Activated T-helper 1 cell treated with anti-CD3 and anti-CD28 coated beads, Interleukin-2, amount 50 U/mL, for 16 hours (primary cell): ENCODE data around the gene TRIML2.

Experiments
- DNase-seq, 2 donors: peaks; one replicate each; pipeline ENCODE4 v3.0.0-alpha.2; 2020; ENCODE audit warnings: low read depth in 1 of 2, low spot score in 1 of 2

Gene TRIML2

GRCh38 chr4:188109157-188109755 is at the start of gene TRIML2:
TRIML2 (minus strand) TSS chr4:188109603; CDS start chr4:188105368, 4,235 bp downstream.
- DNase-seq: no peak

DNA sequence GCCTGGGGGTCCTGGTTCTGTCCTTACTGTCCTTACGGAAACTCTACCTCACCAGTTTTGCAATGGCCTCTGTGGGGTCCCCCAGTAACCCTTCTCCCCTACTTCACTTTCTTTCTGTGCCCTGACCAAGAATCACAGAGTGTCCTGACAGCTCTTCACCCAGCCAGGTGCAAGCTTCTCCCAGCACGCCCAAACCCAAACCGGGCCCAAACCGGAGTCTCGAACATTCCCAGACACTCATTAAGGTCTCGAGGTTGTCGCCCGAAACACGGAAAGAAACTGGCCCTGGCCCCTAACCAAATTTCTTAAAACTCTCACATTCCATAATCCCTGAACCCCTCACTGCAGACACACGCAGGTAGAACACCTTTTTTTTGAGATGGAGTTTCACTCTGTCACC is 48.9 kb upstream of the TRIML2 start:
- DNase-seq: no peak

DNA sequence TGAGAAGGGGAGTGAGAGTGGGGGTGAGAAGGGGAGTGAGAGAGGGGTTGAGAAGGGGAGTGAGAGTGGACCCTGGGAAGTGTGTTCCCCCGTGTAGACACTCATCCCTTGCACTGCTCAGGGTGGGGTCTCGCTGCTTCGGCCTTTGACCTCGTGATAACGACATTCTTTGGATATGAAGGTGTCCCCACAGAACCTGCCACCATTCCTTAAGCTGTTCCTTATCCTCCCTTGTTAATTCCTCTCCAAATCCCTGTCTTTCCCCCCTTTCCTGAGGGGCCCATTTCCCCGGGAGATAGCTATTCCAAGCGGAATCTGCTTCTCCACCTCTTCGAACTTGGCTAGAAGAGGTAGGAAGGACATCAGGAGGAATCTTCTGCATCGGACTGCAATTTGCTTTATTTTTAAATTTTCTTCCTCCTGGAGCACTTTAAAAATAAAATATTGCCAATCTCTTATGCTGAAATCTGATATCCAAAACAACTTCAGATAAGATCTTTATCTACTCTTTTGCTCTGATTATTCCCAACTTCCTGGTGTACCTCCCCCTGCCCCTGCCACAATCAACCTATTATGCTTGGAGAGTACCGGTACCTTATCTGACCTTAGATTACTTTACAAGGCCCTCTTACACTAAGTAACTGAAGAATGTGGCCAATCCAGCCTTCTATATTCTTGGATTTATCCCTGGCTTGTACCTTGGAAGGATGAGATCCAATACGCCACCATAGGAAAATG is 45.4 kb upstream of the TRIML2 start:
- no peak for DNase-seq

DNA sequence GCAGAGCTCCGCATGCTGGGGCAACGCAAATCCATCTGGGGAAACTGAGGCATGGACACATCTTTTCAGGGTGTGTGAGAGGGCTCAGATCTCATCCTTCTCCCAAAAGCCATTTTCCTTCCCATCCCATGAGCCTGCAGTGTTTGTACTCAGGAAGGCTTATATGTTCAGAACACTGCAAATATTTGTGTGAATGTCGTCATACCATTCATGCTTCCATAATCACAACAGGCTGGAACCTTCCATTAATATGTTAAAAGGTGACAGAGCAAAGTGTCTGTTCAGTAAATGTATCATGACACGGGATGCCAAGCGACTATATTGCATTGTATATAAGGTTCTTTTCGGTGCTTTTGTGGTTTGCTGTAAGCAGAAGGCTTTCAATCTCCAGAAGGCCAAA is 38.4 kb upstream of the TRIML2 start:
- DNase-seq: no peak

DNA sequence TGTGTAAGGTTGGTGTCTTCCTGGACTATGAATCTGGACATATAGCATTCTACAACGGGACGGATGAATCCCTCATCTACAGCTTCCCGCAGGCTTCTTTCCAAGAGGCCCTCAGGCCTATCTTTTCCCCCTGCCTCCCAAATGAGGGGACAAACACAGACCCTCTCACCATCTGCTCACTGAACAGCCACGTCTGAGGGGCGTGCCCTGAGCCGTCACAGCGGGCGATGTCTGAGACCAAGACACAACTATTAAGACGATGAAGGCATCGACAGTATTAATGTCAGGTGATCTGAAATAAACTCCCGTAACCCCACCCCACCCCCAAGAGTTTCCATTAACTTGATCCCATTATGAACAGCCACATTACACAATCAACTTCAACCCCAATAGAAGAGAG is 37.8 kb upstream of the TRIML2 start:
- no peak for DNase-seq

DNA sequence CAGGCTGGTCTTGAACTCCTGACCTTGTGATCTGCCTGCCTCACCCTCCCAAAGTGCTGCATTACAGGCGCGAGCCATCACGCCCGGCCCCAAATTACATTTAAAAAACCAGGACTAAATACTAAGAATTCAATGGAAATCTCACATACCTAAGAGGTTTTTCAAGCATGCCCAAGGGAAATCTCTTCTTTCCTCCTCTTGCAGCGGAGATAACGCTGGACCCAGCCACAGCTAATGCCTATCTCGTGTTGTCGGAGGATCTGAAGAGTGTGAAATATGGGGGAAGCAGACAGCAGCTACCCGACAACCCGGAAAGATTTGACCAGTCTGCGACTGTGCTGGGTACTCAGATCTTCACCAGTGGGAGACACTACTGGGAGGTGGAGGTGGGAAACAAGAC is 37.2 kb upstream of the TRIML2 start:
- DNase-seq: no peak

DNA sequence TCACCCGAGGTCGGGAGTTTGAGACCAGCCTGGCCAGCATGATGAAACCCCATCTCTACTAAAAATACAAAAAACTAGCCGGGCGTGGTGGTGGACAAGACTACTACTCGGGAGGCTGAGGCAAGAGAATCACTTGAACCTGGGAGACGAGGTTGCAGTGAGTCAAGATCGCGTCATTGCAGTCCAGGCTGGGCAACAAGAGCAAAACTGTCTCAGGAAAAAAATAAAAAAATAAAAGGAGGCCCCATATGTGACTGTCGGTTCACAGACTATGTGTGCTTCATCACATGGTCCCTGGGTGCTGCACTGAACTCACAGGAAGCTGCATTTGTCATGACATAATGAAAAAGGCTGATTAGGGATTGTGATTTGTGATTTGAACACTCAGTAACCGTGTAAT is 36.2 kb upstream of the TRIML2 start:
- DNase-seq: no peak

DNA sequence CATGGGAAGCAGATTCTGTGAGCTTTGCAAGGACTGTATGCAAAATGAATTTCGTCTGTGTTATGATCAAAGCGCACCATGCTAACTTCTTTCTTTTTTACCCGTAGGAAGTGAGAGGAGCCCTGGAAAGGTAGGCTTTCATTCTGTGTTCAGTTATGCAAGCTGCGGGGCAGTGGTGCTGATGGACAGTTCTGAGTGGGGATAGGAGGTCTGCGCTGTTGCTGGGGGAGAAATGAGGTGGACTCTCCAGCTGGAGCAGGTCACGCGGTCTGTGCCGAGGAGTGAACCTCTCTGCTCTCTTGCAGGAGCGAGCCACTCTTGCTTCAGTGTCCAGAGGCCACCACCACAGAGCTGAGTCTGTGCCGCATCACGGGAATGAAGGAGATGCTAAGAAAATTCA is 34.3 kb upstream of the TRIML2 start:
- no peak for DNase-seq

DNA sequence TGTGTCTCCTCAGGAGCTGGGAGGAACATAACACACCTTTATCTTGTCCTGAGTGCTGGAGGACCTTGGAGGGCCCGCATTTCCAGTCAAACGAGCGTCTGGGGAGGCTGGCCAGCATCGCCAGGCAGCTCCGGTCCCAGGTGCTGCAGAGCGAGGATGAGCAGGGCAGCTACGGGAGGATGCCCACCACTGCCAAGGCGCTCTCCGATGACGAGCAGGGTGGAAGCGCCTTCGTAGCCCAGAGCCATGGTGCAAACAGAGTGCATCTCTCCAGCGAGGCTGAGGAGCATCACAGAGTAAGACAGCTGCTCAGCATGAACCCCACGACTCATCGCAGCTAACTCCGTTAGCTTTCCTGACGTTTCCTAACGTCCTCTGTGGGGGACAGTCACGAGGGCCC is 30.3 kb upstream of the TRIML2 start:
- DNase-seq: no peak

DNA sequence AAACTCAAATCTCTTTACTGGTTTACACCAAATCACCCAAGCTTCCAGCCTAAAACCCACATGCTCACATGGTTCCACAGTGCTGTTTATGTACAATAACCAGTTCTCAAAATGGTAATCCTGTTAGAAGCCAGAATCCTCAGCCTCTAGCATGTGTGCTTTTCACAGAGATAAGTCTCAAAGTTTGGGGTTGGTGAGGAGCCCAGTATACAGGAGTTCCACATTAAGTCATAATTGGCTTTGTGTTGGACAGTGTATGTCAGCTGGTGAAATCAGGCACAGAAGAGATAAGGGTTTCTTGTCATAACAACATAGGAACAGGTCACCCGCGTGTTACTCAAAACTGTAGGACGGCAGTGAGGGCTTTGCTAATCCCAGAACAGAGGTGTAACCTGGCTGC is 29.7 kb upstream of the TRIML2 start, which contains the start of gene TRIML1:
TSS of gene TRIML1 (plus strand) at position 301 of the 400 bp plus-strand sequence. CDS start 118 bp downstream, outside the sequence.
- DNase-seq: no peak

- DNase-seq: no peak
Measured at GRCh38 chr4:188138227-188138626, 28.8 kb upstream of the TRIML2 start.

DNA sequence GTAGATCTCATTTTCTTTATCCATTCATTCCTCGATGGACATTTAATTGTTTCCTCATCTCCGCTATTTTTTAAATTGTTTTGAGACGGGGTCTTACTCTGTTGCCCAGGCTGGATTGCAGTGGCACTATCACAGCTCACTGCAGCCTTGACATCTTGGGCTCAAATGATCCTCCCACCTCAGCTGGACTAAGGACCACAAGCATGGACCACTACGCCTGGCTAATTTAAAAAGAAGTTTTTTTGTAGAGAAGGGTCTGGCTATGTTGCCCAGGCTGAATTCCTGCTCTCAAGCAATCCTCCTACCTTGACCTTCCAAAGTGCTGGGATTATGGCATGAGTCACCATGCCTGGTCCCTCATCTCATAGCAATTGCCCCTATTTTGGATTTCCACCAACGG is 22.8 kb upstream of the TRIML2 start:
- DNase-seq: no peak

DNA sequence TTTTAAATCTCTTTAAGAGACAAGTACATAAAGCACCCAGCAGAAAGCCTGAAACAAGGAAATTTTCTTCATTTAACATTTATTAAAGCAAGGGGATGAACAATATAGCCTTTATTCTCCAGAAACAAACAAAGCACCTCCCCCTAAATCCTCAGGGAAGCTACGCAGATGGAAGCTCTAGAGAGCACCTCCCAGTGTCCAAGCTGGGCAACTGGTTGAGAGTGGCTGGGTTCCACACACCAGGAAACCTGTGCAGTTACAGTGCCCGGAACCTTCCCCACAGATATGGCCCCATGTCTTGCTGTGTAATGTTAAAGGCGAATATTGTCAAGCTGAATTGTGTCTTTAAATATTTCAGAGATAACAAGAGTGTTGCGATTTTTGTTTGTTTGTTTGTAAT is 21.0 kb upstream of the TRIML2 start:
- DNase-seq: no peak

DNA sequence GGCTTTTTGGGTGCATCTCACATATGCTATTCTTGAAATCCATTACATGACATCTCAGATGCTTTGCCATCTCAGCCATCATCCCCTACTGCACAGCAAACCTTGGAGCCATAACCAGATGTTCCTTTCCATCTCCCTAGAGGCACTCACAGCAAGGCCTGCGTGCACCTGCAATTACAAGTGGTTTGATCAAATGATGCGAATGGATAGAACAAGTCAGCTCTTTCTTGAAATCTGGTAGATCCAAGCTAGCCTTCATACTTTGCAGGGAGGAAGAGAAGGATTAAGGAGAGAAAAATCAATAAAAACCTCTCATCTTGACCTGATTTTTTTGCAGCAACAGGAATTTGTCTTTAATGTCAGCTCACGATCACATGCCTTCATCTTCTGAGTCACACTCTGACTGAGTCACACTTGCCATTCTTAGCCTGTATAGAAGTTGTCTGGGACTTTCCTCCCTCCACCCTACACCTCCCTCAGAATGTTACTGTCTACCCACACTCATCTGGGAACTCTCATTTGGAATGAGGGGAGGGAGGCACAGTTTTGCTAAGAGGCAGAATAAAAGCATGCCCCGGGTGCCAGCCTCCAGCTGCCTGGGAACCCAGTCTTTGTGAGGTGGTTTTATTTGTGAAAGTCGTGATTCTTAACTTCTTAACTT is 17.9 kb upstream of the TRIML2 start:
- DNase-seq: no peak

DNA sequence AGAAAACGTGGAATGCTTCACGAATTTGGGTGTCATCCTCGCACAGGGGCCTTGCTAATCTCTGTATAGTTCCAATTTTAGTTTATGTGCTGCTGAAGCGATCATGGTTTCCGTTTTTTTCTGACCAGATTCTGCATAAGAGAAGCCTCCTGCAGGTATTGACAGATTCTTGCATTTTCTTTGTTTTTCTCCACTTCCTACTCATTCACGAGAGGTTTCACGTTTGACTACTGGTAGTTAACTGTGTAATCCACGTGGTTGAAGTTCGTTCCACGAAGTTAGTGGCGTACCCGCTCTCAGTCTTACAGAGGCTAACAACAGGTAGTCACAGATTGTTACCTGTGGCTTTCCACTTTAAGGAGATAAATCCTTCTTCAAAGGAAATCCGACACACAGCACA is 12.1 kb upstream of the TRIML2 start:
- DNase-seq: no peak

DNA sequence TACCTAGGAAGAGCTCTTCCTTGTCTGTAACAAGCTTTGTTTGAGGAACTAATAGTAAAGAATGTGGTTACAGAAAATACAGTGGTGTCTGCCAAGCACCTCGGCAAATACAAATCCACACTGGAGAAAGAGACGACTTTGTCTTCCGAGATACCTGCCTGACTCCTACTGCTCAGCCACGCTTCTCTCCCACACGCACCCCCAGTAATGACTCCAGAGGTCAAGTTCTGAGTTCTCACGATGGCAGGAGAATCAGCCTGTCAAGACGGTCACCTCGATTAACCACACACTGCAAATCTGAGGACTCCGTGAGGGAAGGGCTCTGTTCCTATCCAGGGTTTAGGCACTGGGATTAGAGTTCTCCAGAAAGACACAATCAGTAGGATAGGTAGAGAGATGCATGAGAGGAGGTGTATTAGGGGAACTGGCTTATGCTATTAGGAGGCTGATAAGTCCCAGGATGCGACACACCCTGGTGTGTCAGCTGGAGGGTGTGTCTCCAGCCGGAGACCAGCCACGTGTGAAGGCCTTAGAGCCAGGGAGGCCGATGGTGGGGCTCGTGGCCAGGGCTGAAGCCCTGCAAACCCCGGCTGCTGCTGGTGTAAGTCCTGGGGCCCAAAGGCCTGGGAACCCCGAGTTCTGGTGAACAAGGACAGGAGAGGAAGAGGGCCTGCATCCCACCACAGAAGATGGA is 8.4 kb upstream of the TRIML2 start:
- DNase-seq: no peak

GRCh38 chr4:188113156-188113555 is 3.8 kb upstream of the TRIML2 start:
- DNase-seq: no peak

DNA sequence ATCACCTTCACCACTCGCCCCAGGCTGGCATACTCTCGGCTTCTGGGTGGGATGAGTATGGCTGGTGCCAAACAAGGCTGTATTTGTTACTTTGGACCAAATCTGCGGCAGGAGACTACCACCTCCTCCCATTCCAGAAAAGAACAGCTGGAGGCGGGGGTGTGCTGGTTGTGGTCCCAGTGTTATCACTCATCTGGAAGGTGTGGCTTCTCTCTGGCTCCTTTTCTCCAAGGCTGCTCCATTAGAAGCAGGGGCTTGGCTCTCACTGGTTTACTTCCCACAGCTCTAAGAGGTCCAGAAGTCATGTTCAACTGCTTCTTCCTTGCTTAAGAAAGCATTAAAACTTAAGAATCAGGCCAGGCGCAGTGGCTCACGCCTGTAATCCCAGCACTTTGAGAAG is 2.6 kb upstream of the TRIML2 start:
- DNase-seq: no peak

DNA sequence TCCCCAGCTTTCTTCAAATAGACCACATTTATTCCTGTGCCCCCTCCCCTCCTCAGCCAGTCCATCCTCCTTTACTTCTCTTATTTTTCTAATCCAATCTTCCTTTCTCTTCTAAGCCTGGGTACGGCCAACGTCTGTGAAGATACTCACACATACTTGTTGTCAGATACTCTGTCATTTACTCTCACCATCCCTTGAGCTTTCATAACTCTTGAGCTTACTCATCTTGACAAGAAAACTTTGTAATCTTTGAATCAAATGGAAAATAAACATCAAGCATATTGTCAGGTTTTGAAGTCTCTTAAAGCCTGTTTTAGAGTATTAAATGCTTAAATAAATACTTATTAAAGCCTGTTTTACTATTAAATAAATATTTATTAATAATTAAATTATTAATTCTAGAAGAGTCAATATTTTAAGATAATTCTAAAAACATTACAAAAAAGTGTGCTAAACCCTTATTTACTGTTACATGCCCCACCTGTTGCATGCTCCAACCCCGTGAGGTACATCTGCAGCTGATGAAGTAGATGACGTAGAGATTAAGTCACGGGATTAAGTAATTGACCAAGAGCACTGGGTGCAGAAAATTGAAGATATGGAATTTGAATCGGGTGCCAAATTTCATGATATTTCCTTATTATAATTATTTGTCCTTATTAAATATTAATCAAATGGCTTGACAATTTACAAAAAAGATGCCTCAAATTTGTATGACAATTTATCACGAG is 1.5 kb upstream of the TRIML2 start:
- no peak for DNase-seq

GRCh38 chr4:188110036-188110435 is 633 bp upstream of the TRIML2 start:
- no peak for DNase-seq
